Loucy (cell line): ENCODE results near the gene SDCBP2.

Source experiments
- H2AFZ ChIP-seq: fragments of 200-600 bp; sonication (generic); 2 replicates; pipeline ENCODE4 v1.6.0; 2016; ENCODE audit warnings: antibody characterized with exemption, mild to moderate bottlenecking, low read length, moderate library complexity
- H3F3A ChIP-seq: fragments of 200-600 bp; 2 replicates; pipeline ENCODE4 v1.6.0; 2016; ENCODE audit warnings: antibody characterized with exemption, low read depth, mild to moderate bottlenecking
- H3K27me3 ChIP-seq: fragments of 200-600 bp; sonication (generic); 2 replicates; pipeline ENCODE4 v1.6.1; 2014; ENCODE audit warnings: low read length, mild to moderate bottlenecking; ENCODE audit not compliant: insufficient read depth, poor library complexity, severe bottlenecking
- H3K36me3 ChIP-seq: fragments of 200-600 bp; sonication (generic); 2 replicates; pipeline ENCODE4 v1.6.1; 2016; ENCODE audit warnings: low read length; ENCODE audit not compliant: insufficient read depth
- H3K4me1 ChIP-seq: fragments of 200-600 bp; sonication (generic); 2 replicates; pipeline ENCODE4 v1.5.1; 2014; ENCODE audit warnings: low read length, mild to moderate bottlenecking; ENCODE audit not compliant: insufficient read depth, poor library complexity, severe bottlenecking
- H3K4me2 ChIP-seq: fragments of 200-600 bp; sonication (generic); 2 replicates; pipeline ENCODE4 v1.6.0; 2014; ENCODE audit warnings: antibody characterized with exemption, low read length, low read depth, mild to moderate bottlenecking; ENCODE audit not compliant: poor library complexity, severe bottlenecking
- H3K4me3 ChIP-seq: fragments of 200-600 bp; sonication (generic); 2 replicates; pipeline ENCODE4 v1.5.1; 2014; ENCODE audit warnings: low read length, mild to moderate bottlenecking, mixed read lengths; ENCODE audit not compliant: poor library complexity, severe bottlenecking
- H3K79me2 ChIP-seq: fragments of 200-600 bp; sonication (generic); 2 replicates; pipeline ENCODE4 v1.6.1; 2014; ENCODE audit warnings: low read length; ENCODE audit not compliant: insufficient read depth
- H3K9ac ChIP-seq: fragments of 200-600 bp; sonication (generic); 2 replicates; pipeline ENCODE4 v1.6.0; 2014; ENCODE audit warnings: mild to moderate bottlenecking, low read depth, low read length, moderate library complexity; ENCODE audit not compliant: poor library complexity, severe bottlenecking
- H3K9me2 ChIP-seq: fragments of 200-600 bp; sonication (generic); replicated peaks from 2 replicates; pipeline ENCODE4 v1.6.1; 2016; ENCODE audit warnings: low read depth, low read length, mixed read lengths
- H3K9me3 ChIP-seq: fragments of 200-600 bp; sonication (generic); 2 replicates; pipeline ENCODE4 v1.6.1; 2014; ENCODE audit warnings: mild to moderate bottlenecking, antibody characterized with exemption, low read length, low read depth; ENCODE audit not compliant: insufficient read depth
- H4K20me1 ChIP-seq: fragments of 200-600 bp; sonication (generic); 2 replicates; pipeline ENCODE4 v1.6.0; 2014; ENCODE audit warnings: antibody characterized with exemption, low read length, mild to moderate bottlenecking; ENCODE audit not compliant: insufficient read depth, poor library complexity, severe bottlenecking
- CTCF ChIP-seq: fragments of 200-600 bp; sonication (generic); conservative IDR thresholded peaks from 2 replicates; pipeline ENCODE4 v1.5.1; 2014; ENCODE audit warnings: mild to moderate bottlenecking, antibody characterized with exemption, low read length
- EZH2phosphoT487 ChIP-seq: fragments of 200-600 bp; IDR thresholded peaks from 2 replicates; pipeline ENCODE4 v1.6.1; 2018; ENCODE audit warnings: antibody characterized with exemption, mild to moderate bottlenecking, moderate library complexity, borderline replicate concordance

SDCBP2 gene

DNA sequence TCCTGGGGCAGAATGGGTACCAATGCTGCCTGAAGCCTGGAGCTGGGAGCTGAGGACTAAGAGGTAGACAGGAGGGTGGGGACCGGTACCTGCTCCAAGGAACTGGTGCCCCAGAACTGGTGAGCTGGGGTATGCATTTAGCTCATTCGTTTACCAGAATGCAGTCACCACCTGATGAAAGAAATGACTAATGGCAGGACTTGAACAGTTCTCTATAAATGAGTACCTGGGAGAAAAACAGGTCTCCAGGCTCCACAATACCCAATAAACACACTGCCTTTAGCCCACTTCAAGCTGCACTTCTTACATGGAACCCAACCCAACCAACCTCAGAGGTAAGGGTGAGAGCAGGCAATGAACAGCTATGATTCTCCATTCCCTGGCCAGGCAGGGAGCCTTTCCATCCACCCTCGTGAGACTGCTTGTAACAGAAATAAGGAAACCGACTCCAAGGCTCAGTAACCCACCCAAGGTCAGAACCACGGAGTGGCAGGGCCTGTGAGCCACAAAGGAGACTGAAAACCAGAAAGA is 48.5 kb upstream of the SDCBP2 start:
- Histone ChIP-seq H3K4me3 (no peak overlapping the region), H3K4me2 (no peak overlapping the region), H3K4me1 (peaks cover 36% of the 10 kb centered on the region), H3K79me2 (peaks cover 93% of the 10 kb centered on the region), H3F3A (no peaks in the 10 kb centered on the region), H3K9me2 (no peaks in the 10 kb centered on the region), H2AFZ (no peak overlapping the region), H3K36me3 (peaks cover 30% of the 10 kb centered on the region), H3K27me3 (no peaks in the 10 kb centered on the region), H4K20me1 (peaks cover 86% of the 10 kb centered on the region), H3K9ac (no peak overlapping the region), H3K9me3 (no peaks in the 10 kb centered on the region)
- TF ChIP-seq CTCF (no peak), EZH2phosphoT487 (no peak)

GRCh38 chr20:1376408-1377270 is 47.7 kb upstream of the SDCBP2 start:
- Histone ChIP-seq H3K27me3 (no peaks in the 10 kb centered on the region), H3K36me3 (peaks cover 38% of the 10 kb centered on the region), H4K20me1 (peaks cover 78% of the 10 kb centered on the region), H3K4me2 (no peak overlapping the region), H3K9me3 (no peaks in the 10 kb centered on the region), H3K79me2 (peaks cover 85% of the 10 kb centered on the region), H3F3A (no peaks in the 10 kb centered on the region), H3K9me2 (no peaks in the 10 kb centered on the region), H3K9ac (no peak overlapping the region), H3K4me1 (peaks cover 28% of the 10 kb centered on the region), H2AFZ (no peak overlapping the region), H3K4me3 (no peak overlapping the region)
- TF ChIP-seq EZH2phosphoT487 (no peak), CTCF (no peak)

- Histone ChIP-seq H3K79me2 (peaks cover 80% of the 10 kb centered on the region), H3K36me3 (peaks cover 44% of the 10 kb centered on the region), H3K9me3 (no peaks in the 10 kb centered on the region), H3F3A (no peaks in the 10 kb centered on the region), H3K4me3 (no peak overlapping the region), H3K9me2 (no peaks in the 10 kb centered on the region), H2AFZ (no peak overlapping the region), H3K9ac (no peak overlapping the region), H4K20me1 (peaks cover 74% of the 10 kb centered on the region), H3K4me1 (peaks cover 22% of the 10 kb centered on the region), H3K27me3 (no peaks in the 10 kb centered on the region), H3K4me2 (no peak overlapping the region)
- TF ChIP-seq CTCF (no peak), EZH2phosphoT487 (no peak)
Observed at GRCh38 chr20:1376007-1376406, 47.1 kb upstream of the SDCBP2 start.
